T-helper 17 cell (primary cell): ENCODE results near the gene PPP6R1. TPM values are rescaled to one million over a fixed set of nuclear protein-coding genes. Genes with fewer than 3 reads are reported as not detected.
"Not testable (repeated sequence)": the region's sequence is repeated elsewhere in the genome, so short reads cannot be mapped to it uniquely, and the experiment has no call there.

Source experiments
- ATAC-seq: fragments of 150-1000 bp; cut with Tn5 transposase; 2 replicates; pipeline ENCODE4 v1.10.0; 2021; ENCODE audit warnings: mild to moderate bottlenecking, moderate library complexity
- DNase-seq, 3 donors: peaks; one replicate each; pipeline versions ENCODE4 v3.0.0 to v3.0.0-alpha.2; 2020 to 2021
- H3K9me3 ChIP-seq: one replicate; pipeline ENCODE4 v1.7.0; 2013; ENCODE audit warnings: low read length, mild to moderate bottlenecking; ENCODE audit not compliant: control insufficient read depth, poor library complexity, severe bottlenecking
- H3K27ac Mint-ChIP-seq: one replicate; pipeline ENCODE4 v1.8.0; 2022; ENCODE audit warnings: mild to moderate bottlenecking, moderate library complexity, mixed read lengths
- H3K27me3 Mint-ChIP-seq: one replicate; pipeline ENCODE4 v1.8.0; 2022; ENCODE audit warnings: mixed read lengths
- H3K36me3 Mint-ChIP-seq: one replicate; pipeline ENCODE4 v1.8.0; 2022; ENCODE audit warnings: low read depth, mixed read lengths
- H3K4me1 Mint-ChIP-seq: one replicate; pipeline ENCODE4 v1.8.0; 2022; ENCODE audit warnings: mild to moderate bottlenecking, mixed read lengths
- H3K4me3 Mint-ChIP-seq: one replicate; pipeline ENCODE4 v1.8.0; 2022; ENCODE audit warnings: mild to moderate bottlenecking, moderate library complexity, mixed read lengths
- total RNA-seq, 4 donors: library from RNA in 2 of 4; stranded (reverse) in 2 of 4; gene quantifications; one replicate each; pipeline ENCODE4 v1.2.3 and lab custom pipeline; 2022 to 2026

The PPP6R1 gene
- total RNA-seq, 2 donors from 2014 or later: 183 to 186 TPM

DNA sequence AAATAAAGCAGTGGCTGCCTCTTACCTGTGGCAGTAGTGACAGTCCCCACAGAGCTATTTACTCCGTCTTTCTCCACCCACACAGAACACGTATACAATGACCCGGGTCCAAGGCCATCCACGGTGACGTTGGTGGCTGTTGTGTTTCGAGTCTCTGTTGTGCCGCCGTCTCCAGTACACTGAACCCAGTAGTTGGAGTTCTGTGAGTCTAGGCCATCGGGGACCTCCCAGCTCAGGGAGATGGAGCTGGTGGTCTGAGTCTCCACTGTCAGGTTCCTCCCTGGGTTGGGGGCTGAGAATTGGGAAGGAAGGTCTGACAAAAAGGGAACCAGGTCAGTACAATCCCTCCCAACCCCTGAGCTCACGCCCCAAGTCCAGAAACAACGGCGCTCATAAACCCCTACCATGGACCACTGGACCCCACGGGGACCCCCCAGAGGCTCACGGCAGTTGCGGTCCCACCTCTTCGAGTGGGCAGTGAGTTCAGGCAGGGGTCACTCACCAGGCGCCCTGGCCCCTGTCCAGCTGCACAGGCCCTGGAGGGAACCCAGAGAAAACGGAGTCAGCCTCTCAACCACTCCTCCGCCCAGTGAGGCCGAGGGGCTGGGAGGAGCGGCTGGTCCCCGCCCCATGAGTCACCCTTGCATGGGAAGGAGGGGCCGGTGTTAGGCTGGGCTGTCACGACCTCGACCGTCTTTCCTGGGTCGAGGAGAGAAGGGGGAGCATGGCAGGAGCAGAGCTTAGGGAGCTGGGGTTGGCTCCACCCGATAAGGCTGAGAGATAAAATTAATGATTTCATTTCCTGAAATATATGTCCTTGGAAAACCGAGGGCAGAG lies 51.9 kb downstream of the PPP6R1 start:
- no peaks in the 10 kb centered on the region for H3K9me3 ChIP-seq
- Mint-ChIP-seq H3K36me3 (peaks cover 3% of the 10 kb centered on the region), H3K27ac (no peak overlapping the region), H3K4me3 (no peak overlapping the region), H3K4me1 (peaks cover 4% of the 10 kb centered on the region), H3K27me3 (peaks cover 49% of the 10 kb centered on the region)
- ATAC-seq: no peak
- DNase-seq: no peak

GRCh38 chr19:55202199-55202598 lies 56.6 kb downstream of the PPP6R1 start:
- not testable (repeated sequence) for DNase-seq

DNA sequence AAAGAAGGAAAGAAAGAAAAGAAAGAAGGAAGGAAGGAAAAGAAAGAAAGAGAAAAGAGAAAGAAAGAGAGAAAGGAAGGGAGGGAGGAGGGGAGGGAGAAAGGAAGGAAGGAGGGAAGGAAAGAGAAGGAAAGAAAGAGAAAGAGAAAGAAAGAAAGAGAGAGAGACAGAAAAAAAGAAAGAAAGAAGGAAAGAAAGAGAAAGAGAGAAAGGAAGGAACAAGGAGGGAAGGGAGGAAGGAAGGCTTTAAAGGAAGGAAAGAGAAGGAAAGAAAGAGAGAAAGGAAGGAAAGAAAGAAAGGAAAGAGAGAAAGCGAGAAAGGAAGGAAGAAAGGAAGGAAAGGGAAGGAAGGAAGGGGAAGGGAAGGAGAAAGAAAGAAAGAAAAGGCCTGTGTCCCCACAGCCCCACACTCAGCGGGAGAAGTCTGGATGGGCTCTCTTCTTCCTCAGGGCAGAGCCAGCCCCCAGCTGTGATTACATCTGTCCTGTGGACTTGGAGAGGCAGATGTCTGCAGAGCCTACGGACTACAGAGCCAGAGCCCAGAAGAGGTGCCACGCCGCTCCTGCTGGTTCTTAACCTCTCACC lies 59.1 kb downstream of the PPP6R1 start:
- Mint-ChIP-seq H3K36me3 (peaks cover 2% of the 10 kb centered on the region), H3K27ac (no peak overlapping the region), H3K4me1 (no peaks in the 10 kb centered on the region), H3K27me3 (peaks cover 36% of the 10 kb centered on the region), H3K4me3 (no peak overlapping the region)
- H3K9me3 ChIP-seq: no peaks in the 10 kb centered on the region
- ATAC-seq: no peak
- DNase-seq: no peak

More at GRCh38 chr19:55202199-55202598, 56.6 kb downstream of the PPP6R1 start:
- not testable (repeated sequence) for H3K27ac Mint-ChIP-seq, H3K4me3 Mint-ChIP-seq, H3K9me3 ChIP-seq, H3K36me3 Mint-ChIP-seq, H3K4me1 Mint-ChIP-seq, ATAC-seq
- H3K27me3 Mint-ChIP-seq: peaks cover 57% of the 10 kb centered on the region

- Mint-ChIP-seq H3K27ac (no peak overlapping the region), H3K36me3 (peaks cover 2% of the 10 kb centered on the region), H3K4me1 (no peaks in the 10 kb centered on the region), H3K27me3 (peaks cover 27% of the 10 kb centered on the region), H3K4me3 (no peak overlapping the region)
- DNase-seq (no peak), ATAC-seq (no peak)
- H3K9me3 ChIP-seq: no peaks in the 10 kb centered on the region
Observed at GRCh38 chr19:55198651-55199050, 60.2 kb downstream of the PPP6R1 start.

DNA sequence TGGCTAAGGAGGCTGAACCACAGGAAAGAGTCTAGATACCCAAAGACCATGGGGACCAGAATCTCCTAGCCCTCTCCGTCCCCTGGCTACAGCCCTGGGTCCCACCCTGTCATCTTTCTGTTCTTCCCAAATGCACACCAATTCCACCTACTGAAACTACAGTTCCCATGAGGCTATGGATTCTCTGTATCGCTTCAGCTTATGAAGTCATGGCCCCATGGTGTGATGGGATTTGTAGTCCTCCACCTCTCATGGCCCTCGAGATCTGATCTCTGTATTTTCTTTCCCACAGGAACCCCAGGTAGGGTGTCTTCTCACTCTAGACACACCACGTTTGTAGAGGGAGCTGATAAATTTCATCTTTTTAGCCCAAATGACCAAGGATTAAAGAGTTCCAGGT lies 61.3 kb downstream of the PPP6R1 start:
- no peak for ATAC-seq
- Mint-ChIP-seq H3K36me3 (peaks cover 2% of the 10 kb centered on the region), H3K4me1 (no peaks in the 10 kb centered on the region), H3K27me3 (peaks cover 28% of the 10 kb centered on the region), H3K4me3 (no peak overlapping the region), H3K27ac (no peak overlapping the region)
- no peaks in the 10 kb centered on the region for H3K9me3 ChIP-seq
- no peak for DNase-seq

DNA sequence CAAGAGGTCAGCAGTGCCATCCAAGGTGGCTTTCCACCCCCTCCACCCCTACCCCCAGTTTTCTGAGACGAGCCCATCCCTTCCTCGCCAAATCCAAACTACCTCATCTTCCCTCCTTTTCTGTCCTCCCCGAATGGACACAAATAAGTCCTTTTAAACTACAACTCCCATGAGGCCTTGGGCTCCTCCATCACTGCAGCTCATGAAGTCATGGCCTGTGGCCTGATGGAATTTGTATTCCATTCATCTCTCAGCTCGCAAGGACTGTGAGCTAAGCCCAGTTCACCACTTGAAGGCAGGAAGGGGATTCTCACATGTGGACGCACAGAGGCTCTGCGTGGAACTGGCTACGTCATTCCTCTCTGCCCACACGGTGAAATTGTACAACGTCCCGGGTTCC lies 62.0 kb downstream of the PPP6R1 start:
- peaks cover 2% of the 10 kb centered on the region for H3K36me3 Mint-ChIP-seq
- H3K27me3 Mint-ChIP-seq: peaks cover 27% of the 10 kb centered on the region
- H3K9me3 ChIP-seq: no peaks in the 10 kb centered on the region
- DNase-seq: no peak
- no peak for ATAC-seq
- no peak overlapping the region for H3K4me3 Mint-ChIP-seq
- H3K27ac Mint-ChIP-seq: no peak overlapping the region
- no peaks in the 10 kb centered on the region for H3K4me1 Mint-ChIP-seq

DNA sequence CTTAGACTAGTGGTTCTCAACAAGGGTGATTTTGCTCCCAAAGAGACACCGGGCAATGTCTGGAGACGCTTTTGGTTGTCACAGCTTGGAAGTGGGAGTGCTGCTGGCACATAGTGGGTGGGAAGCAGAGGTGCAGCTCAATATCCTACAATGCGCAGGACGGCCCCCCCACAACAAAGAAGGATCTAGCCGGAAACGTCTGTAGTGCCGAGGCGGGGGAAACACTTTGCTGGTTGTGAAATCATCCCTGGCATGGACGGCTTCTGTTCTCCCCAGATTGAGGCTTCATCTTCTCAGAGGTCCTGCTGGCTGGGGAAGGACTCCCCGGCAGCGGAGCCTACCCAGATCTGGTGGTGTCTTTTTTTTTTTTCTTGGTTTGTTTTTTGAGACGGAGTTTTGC lies 65.3 kb downstream of the PPP6R1 start:
- H3K27me3 Mint-ChIP-seq: peaks cover 24% of the 10 kb centered on the region
- no peaks in the 10 kb centered on the region for H3K36me3 Mint-ChIP-seq
- no peak for DNase-seq
- H3K4me3 Mint-ChIP-seq: no peak overlapping the region
- no peak overlapping the region for H3K27ac Mint-ChIP-seq
- no peaks in the 10 kb centered on the region for H3K9me3 ChIP-seq
- peaks cover 3% of the 10 kb centered on the region for H3K4me1 Mint-ChIP-seq
- no peak for ATAC-seq

- H3K9me3 ChIP-seq: no peaks in the 10 kb centered on the region
- Mint-ChIP-seq H3K27ac (no peak overlapping the region), H3K27me3 (peaks cover 33% of the 10 kb centered on the region), H3K4me1 (peaks cover 4% of the 10 kb centered on the region), H3K36me3 (peaks cover 2% of the 10 kb centered on the region), H3K4me3 (no peak overlapping the region)
- ATAC-seq (no peak), DNase-seq (no peak)
Observed at GRCh38 chr19:55189403-55189835, 69.4 kb downstream of the PPP6R1 start.

DNA sequence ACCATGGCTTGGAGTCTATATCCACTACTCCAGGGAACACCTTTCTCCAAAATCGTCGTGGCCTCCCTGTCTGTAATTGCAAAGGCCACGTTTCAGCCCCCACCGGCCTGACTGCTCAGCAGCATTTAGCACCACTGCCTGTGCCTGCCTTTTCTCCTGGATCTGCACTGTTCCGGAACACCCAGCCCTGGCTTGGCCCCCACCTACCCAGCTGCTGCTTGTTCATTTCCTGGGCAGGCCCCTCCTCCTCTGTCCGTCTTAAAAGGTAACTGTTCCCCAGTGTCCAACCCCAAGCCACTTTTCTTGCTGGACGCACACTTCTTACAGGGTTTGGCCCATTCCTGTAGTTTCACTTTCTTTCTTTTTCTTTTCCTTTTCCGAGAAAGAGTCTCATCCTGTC lies 70.2 kb downstream of the PPP6R1 start:
- no peak overlapping the region for H3K4me3 Mint-ChIP-seq
- peaks cover 33% of the 10 kb centered on the region for H3K27me3 Mint-ChIP-seq
- DNase-seq: no peak
- no peak for ATAC-seq
- H3K9me3 ChIP-seq: no peaks in the 10 kb centered on the region
- H3K4me1 Mint-ChIP-seq: peaks cover 4% of the 10 kb centered on the region
- peaks cover 2% of the 10 kb centered on the region for H3K36me3 Mint-ChIP-seq
- H3K27ac Mint-ChIP-seq: no peak overlapping the region

- peaks cover 32% of the 10 kb centered on the region for H3K27me3 Mint-ChIP-seq
- ATAC-seq: no peak
- H3K27ac Mint-ChIP-seq: no peak overlapping the region
- peaks cover 4% of the 10 kb centered on the region for H3K36me3 Mint-ChIP-seq
- no peak overlapping the region for H3K4me3 Mint-ChIP-seq
- peaks cover 4% of the 10 kb centered on the region for H3K4me1 Mint-ChIP-seq
- DNase-seq: no peak
- H3K9me3 ChIP-seq: no peaks in the 10 kb centered on the region
Observed at GRCh38 chr19:55186080-55186479, 72.7 kb downstream of the PPP6R1 start.

DNA sequence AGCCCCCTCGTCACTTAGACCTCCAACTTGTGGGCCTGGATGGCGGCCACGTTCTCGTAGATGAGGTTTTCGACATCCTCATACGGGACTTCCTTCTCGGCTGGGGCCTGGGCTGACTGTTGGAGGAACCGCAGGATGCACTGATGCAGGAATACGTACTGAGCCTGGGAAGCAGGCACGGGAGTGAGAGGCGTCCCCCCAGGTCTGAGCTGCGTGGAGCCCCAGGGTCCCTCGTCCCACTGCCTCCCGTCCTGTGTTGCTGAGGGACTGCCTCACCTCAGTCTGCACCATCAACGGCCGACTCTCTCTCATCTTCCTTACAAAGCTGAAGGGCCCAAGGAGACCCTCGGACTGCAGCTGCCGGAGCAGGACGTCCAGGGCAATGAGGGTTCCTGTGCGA lies 77.1 kb downstream of the PPP6R1 start:
- Mint-ChIP-seq H3K4me3 (no peak overlapping the region), H3K4me1 (peaks cover 12% of the 10 kb centered on the region), H3K36me3 (peaks cover 4% of the 10 kb centered on the region), H3K27me3 (peaks cover 52% of the 10 kb centered on the region), H3K27ac (no peak overlapping the region)
- no peak for DNase-seq
- no peaks in the 10 kb centered on the region for H3K9me3 ChIP-seq
- ATAC-seq: no peak
